ENCODE data around the gene SEMA3E.

The SEMA3E gene

DNA sequence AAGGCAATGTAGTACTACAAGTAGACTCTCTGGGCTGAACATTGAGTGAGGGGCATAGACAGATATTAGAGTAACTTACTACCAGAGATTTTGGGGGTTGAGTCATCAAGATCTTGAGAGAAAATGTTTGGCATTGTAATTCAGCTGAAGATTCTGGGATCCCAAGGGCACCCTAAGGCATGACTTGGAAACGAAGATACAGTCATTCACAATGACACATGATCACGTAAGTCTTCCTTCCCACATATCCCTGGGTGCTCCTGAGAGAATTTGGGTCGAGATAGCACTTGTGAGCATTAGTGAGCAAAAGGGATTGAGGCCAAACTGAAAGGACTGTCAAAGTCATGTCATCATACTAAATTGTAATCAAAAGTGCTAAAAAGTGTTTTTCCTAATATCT lies 293.8 kb downstream of the SEMA3E start:
- TF ChIP-seq, protein P1, sequence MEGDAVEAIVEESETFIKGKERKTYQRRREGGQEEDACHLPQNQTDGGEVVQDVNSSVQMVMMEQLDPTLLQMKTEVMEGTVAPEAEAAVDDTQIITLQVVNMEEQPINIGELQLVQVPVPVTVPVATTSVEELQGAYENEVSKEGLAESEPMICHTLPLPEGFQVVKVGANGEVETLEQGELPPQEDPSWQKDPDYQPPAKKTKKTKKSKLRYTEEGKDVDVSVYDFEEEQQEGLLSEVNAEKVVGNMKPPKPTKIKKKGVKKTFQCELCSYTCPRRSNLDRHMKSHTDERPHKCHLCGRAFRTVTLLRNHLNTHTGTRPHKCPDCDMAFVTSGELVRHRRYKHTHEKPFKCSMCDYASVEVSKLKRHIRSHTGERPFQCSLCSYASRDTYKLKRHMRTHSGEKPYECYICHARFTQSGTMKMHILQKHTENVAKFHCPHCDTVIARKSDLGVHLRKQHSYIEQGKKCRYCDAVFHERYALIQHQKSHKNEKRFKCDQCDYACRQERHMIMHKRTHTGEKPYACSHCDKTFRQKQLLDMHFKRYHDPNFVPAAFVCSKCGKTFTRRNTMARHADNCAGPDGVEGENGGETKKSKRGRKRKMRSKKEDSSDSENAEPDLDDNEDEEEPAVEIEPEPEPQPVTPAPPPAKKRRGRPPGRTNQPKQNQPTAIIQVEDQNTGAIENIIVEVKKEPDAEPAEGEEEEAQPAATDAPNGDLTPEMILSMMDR (IDR thresholded peaks at IDR 0.05; ENCODE audit: low read depth, low read length): no peak
- no peaks in the 10 kb centered on the region for H3K4me1 ChIP-seq
- no peaks in the 10 kb centered on the region for H3K36me3 ChIP-seq
- H3K4me3 ChIP-seq (ENCODE audit: low read depth, low read length): no peak overlapping the region
- H3K27me3 ChIP-seq: no peaks in the 10 kb centered on the region
- no peak for DNase-seq
- H3K9me3 ChIP-seq: no peaks in the 10 kb centered on the region

GRCh38 chr7:83347945-83348444 lies 300.9 kb downstream of the SEMA3E start:
- Histone ChIP-seq H3K4me1 (no peaks in the 10 kb centered on the region), H3K9me3 (no peaks in the 10 kb centered on the region)
- peak; percentile 71 for DNase-seq

DNA sequence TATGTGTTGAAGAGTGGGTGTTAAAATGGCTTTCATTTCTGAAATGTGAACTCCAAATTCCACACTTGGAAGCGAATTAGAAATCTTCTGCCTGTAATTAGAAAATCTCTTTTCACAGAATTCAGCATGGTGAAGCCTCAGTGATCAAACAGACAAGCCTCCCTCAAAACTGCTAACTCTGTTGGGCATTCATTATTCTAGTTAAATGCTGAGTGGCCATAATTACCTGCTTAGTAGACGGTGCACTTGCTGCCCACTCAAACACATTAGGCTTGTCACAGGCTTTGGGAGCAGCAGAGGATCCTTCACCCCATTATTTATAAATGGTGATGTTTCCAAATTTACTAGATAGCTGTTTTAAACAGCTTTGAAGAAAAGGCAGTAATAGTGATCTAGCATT lies 309.0 kb downstream of the SEMA3E start:
- no peaks in the 10 kb centered on the region for H3K27me3 ChIP-seq

More at GRCh38 chr7:83347945-83348444, 300.9 kb downstream of the SEMA3E start:
- no peaks in the 10 kb centered on the region for H3K27me3 ChIP-seq
- no peak overlapping the region for H3K4me3 ChIP-seq (ENCODE audit: low read depth, low read length)
- H3K36me3 ChIP-seq: no peaks in the 10 kb centered on the region
- TF ChIP-seq, protein P1 (IDR thresholded peaks at IDR 0.05; ENCODE audit: low read depth, low read length): no peak

GRCh38 chr7:83338277-83338950 lies 310.5 kb downstream of the SEMA3E start:
- Histone ChIP-seq H3K36me3 (no peaks in the 10 kb centered on the region), H3K4me1 (no peaks in the 10 kb centered on the region), H3K27me3 (no peaks in the 10 kb centered on the region), H3K4me3 (ENCODE audit: low read depth, low read length) (no peak overlapping the region), H3K9me3 (no peaks in the 10 kb centered on the region)
- no peak for DNase-seq
- TF ChIP-seq, protein P1 (IDR thresholded peaks at IDR 0.05; ENCODE audit: low read depth, low read length): no peak

More for the DNA sequence above, 309.0 kb downstream of the SEMA3E start:
- no peak for DNase-seq
- TF ChIP-seq, protein P1 (IDR thresholded peaks at IDR 0.05; ENCODE audit: low read depth, low read length): no peak
- Histone ChIP-seq H3K4me3 (ENCODE audit: low read depth, low read length) (no peak overlapping the region), H3K36me3 (no peaks in the 10 kb centered on the region), H3K9me3 (no peaks in the 10 kb centered on the region), H3K4me1 (no peaks in the 10 kb centered on the region)

GRCh38 chr7:83337050-83337449 lies 311.9 kb downstream of the SEMA3E start:
- TF ChIP-seq, protein P1 (IDR thresholded peaks at IDR 0.05; ENCODE audit: low read depth, low read length): no peak
- no peaks in the 10 kb centered on the region for H3K36me3 ChIP-seq
- H3K4me3 ChIP-seq (ENCODE audit: low read depth, low read length): no peak overlapping the region
- DNase-seq: no peak
- H3K4me1 ChIP-seq: no peaks in the 10 kb centered on the region
- no peaks in the 10 kb centered on the region for H3K27me3 ChIP-seq
- no peaks in the 10 kb centered on the region for H3K9me3 ChIP-seq

DNA sequence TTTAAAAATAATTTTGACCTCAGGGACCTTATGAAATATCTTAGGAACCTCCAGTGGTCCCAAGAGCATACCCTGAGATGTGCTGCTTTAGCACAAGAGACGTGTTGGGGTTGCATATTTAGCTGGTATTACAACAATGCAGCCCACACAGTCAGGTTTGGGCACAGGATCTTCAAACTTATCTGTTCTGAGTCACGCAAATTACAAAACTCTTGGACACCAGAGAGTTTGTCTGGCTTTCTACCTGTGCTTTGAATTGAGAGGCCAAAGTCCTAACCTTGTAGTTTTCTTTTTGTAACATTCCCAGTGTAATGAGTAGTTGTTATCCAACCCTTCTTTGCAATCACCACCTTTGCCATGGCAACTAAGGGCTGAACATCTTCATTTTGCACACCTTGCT lies 322.7 kb downstream of the SEMA3E start:
- Histone ChIP-seq H3K4me1 (no peaks in the 10 kb centered on the region; the same call in 1 of the 2 replicates), H3K4me3 (ENCODE audit: low read depth, low read length) (no peak overlapping the region), H3K36me3 (no peaks in the 10 kb centered on the region), H3K9me3 (no peaks in the 10 kb centered on the region), H3K27me3 (no peaks in the 10 kb centered on the region)
- TF ChIP-seq, protein P1 (IDR thresholded peaks at IDR 0.05; ENCODE audit: low read depth, low read length): no peak
- DNase-seq: no peak

Measured in BE2C (cell line).